ENCODE data around the gene SLC30A3. TPM values are rescaled to one million over a fixed set of nuclear protein-coding genes. Genes with fewer than 3 reads are reported as not detected.

Gene SLC30A3
- total and polyA plus RNA-seq, 2 of the 13 experiments (the other 11 are each of a cell fraction or from before 2014, with no cell fraction given), result 0.38 to 0.79 TPM

- TF ChIP-seq, protein P1, sequence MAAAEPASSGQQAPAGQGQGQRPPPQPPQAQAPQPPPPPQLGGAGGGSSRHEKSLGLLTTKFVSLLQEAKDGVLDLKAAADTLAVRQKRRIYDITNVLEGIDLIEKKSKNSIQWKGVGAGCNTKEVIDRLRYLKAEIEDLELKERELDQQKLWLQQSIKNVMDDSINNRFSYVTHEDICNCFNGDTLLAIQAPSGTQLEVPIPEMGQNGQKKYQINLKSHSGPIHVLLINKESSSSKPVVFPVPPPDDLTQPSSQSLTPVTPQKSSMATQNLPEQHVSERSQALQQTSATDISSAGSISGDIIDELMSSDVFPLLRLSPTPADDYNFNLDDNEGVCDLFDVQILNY (CRISPR knock-in tag; conservative IDR thresholded peaks at IDR 0.05), result 0 out of 2 replicates have a peak, but pooled peaks have one; percentile 21
- TF ChIP-seq ZNF3 (CRISPR knock-in tag; IDR thresholded peaks at IDR 0.05) (no peak), ZFP41 (CRISPR knock-in tag; IDR thresholded peaks at IDR 0.05; ENCODE audit: borderline replicate concordance) (no peak), FOXA1 (IDR thresholded peaks at IDR 0.05) (no peak), FOXA1 (CRISPR knock-in tag; IDR thresholded peaks at IDR 0.05) (no peak), RBM22 (optimal IDR thresholded peaks at IDR 0.05; ENCODE audit: low read length) (no peak), U2AF2 (IDR thresholded peaks at IDR 0.05; ENCODE audit: low read depth, low read length) (no peak), DPF2 (CRISPR knock-in tag; IDR thresholded peaks at IDR 0.05; ENCODE audit: borderline replicate concordance, low read depth) (no peak), RFXAP (CRISPR knock-in tag; IDR thresholded peaks at IDR 0.05; ENCODE audit: borderline replicate concordance) (peak; percentile 47; the same call in 1 of the 2 replicates), ISX (CRISPR knock-in tag; conservative IDR thresholded peaks at IDR 0.05) (no peak; the same call in 1 of the 2 replicates), ZNF800 (CRISPR knock-in tag; IDR thresholded peaks at IDR 0.05) (peak; percentile 40; the same call in 1 of the 2 replicates), ATF7-NPFF (CRISPR knock-in tag; IDR thresholded peaks at IDR 0.05; ENCODE audit: low read depth) (peak; percentile 73; the same call in 1 of the 2 replicates), SMAD3 (CRISPR knock-in tag; IDR thresholded peaks at IDR 0.05) (no peak), ZNF253 (CRISPR knock-in tag; IDR thresholded peaks at IDR 0.05; ENCODE audit: borderline replicate concordance) (peak; percentile 66; the same call in 1 of the 2 replicates), ZNF570 (CRISPR knock-in tag; IDR thresholded peaks at IDR 0.05; ENCODE audit: borderline replicate concordance) (no peak), ZNF775 (CRISPR knock-in tag; IDR thresholded peaks at IDR 0.05; ENCODE audit: borderline replicate concordance) (no peak)
- TF ChIP-seq, protein P2, sequence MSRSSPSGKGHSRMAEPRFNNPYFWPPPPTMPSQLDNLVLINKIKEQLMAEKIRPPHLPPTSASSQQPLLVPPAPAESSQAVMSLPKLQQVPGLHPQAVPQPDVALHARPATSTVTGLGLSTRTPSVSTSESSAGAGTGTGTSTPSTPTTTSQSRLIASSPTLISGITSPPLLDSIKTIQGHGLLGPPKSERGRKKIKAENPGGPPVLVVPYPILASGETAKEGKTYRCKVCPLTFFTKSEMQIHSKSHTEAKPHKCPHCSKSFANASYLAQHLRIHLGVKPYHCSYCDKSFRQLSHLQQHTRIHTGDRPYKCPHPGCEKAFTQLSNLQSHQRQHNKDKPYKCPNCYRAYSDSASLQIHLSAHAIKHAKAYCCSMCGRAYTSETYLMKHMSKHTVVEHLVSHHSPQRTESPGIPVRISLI (CRISPR knock-in tag; IDR thresholded peaks at IDR 0.05; ENCODE audit: borderline replicate concordance), result no peak
- TF ChIP-seq, protein P3, sequence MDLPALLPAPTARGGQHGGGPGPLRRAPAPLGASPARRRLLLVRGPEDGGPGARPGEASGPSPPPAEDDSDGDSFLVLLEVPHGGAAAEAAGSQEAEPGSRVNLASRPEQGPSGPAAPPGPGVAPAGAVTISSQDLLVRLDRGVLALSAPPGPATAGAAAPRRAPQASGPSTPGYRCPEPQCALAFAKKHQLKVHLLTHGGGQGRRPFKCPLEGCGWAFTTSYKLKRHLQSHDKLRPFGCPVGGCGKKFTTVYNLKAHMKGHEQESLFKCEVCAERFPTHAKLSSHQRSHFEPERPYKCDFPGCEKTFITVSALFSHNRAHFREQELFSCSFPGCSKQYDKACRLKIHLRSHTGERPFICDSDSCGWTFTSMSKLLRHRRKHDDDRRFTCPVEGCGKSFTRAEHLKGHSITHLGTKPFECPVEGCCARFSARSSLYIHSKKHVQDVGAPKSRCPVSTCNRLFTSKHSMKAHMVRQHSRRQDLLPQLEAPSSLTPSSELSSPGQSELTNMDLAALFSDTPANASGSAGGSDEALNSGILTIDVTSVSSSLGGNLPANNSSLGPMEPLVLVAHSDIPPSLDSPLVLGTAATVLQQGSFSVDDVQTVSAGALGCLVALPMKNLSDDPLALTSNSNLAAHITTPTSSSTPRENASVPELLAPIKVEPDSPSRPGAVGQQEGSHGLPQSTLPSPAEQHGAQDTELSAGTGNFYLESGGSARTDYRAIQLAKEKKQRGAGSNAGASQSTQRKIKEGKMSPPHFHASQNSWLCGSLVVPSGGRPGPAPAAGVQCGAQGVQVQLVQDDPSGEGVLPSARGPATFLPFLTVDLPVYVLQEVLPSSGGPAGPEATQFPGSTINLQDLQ (CRISPR knock-in tag; IDR thresholded peaks at IDR 0.05), result 0 out of 2 replicates have a peak, but pooled peaks have one; percentile 80
- TF ChIP-seq, protein P4, sequence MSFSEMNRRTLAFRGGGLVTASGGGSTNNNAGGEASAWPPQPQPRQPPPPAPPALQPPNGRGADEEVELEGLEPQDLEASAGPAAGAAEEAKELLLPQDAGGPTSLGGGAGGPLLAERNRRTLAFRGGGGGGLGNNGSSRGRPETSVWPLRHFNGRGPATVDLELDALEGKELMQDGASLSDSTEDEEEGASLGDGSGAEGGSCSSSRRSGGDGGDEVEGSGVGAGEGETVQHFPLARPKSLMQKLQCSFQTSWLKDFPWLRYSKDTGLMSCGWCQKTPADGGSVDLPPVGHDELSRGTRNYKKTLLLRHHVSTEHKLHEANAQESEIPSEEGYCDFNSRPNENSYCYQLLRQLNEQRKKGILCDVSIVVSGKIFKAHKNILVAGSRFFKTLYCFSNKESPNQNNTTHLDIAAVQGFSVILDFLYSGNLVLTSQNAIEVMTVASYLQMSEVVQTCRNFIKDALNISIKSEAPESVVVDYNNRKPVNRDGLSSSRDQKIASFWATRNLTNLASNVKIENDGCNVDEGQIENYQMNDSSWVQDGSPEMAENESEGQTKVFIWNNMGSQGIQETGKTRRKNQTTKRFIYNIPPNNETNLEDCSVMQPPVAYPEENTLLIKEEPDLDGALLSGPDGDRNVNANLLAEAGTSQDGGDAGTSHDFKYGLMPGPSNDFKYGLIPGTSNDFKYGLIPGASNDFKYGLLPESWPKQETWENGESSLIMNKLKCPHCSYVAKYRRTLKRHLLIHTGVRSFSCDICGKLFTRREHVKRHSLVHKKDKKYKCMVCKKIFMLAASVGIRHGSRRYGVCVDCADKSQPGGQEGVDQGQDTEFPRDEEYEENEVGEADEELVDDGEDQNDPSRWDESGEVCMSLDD (CRISPR knock-in tag; IDR thresholded peaks at IDR 0.05; ENCODE audit: borderline replicate concordance), result no peak
These were observed 45.4 kb downstream of the SLC30A3 start, which contains the start of gene CAD (continued) for GRCh38 chr2:27217173-27218121.
